Hematopoietic multipotent progenitor cell treated with erythropoietin and hydrocortisone succinate and interleukin-3 and kit ligand, for 4 days (in vitro differentiated cells): ENCODE results near the gene GAL3ST2.
"Not testable (repeated sequence)": the region's sequence is repeated elsewhere in the genome, so short reads cannot be mapped to it uniquely, and the experiment has no call there.

ENCODE experiments used
- DNase-seq: peaks from one replicate; pipeline ENCODE4 v3.0.0-alpha.2; 2015

Gene GAL3ST2

DNA sequence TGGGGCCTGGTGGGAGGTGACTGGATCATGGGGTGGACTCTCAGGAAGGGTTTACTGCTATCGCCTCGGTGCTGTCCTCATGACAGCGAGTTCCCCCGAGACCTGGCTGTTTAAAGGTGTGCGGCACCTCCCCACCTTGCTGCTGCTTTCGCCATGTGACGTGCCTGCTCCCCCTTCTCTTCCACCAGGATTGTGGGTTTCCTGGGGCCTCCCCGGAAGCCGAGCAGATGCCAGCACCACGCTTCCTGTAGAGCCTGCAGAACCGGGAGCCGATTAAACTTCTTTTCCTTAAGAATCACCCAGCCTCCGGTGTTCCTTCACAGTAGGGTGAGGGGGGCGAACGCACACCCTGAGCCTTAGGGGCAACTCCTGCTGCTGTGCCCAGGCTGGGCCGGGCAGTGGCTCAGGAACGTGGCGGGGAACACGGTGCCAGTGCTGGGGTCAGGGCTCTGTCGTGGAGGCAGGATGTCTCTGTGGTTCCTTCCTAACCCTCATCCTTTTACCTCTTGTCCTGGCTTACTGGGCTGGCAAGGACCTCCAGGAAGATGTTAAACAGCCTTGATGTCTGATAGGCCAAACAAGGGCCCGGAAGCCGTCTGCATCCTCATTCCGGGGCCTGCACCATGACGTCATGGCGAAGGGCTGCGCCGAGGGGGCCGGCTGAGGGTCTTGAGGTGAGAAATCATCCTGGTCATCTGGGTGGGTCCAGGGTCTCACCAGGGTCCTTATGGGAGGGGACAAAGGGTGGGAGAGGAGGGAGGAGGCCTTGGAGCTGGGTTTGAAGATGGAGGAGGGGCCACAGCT, 45.0 kb downstream of the GAL3ST2 start:
- no peak for DNase-seq

DNA sequence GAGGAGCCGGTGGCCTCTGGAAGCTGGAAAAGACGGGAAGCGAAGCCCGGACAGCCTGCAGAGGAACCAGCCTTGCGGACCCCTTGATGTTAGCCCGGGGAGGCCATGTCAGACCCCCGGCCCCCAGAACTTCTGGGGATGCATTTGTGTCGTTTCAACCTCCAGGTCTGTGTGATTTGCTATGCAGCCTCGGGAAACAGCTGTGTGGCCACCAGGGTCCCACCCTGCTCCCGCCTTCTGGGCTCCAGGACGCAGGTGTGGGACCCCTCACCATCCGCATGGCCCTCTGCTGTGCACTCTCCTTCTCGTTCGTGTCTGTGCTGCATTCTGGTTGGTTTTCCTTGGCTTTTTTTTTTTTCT, 45.6 kb downstream of the GAL3ST2 start:
- no peak for DNase-seq

DNA sequence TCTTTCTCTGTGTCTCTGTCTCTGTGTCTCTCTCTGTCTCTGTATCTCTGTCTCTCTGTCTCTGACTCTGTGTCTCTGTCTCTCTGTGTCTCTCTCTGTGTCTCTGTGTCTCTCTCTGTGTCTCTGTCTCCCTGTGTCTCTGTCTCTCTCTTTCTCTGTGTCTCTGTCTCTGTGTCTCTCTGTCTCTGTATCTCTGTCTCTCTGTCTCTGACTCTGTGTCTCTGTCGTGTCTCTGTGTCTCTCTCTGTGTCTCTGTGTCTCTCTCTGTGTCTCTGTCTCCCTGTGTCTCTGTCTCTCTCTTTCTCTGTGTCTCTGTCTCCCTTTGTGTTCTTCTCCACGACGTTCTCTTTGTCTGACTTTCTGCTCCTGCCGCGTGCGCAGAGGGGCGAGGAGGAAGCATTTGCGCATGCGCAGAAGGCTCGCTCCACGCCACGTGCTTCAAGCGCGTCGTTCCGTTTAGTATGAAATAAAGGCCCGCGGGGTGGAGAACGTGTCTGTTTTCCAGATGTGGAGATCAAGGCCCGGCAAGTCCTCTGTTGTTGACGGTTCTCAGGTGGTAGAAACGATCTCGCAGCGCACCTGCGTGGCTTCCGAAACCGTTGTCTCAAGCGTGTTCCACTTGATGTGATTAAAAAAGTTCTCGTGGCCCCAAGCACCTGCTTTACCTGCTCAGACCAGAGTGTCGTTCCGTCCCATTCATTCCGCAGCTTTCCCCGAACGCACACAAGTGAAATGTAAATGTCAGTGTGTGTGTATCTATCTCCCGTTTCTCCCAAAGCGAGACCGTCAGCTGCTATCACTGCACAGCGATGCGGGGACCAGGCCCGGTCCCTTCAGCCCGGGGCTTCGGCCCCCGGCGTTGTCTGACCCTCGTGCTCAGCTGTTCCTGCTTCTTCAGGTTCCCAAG, 47.2 kb downstream of the GAL3ST2 start:
- not testable (repeated sequence) for DNase-seq

DNA sequence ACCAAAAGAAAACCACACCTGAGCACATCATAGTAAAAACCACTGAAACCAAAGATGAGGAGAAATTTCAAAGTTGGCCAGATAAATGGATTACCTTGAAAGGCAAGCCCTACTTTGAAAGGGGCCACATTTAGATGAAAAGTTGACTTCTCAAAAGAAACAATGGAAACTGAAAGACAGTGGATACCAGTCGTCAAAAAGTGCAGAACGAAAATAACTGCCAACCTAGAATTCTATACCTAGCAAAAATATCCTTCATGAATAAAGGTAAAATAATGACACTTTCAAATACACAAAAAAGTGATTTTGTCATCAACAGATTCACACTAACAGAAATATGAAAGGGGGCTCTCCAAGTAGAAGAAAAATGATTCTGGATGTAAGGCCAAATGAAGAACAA, 50.8 kb downstream of the GAL3ST2 start:
- no peak for DNase-seq

DNA sequence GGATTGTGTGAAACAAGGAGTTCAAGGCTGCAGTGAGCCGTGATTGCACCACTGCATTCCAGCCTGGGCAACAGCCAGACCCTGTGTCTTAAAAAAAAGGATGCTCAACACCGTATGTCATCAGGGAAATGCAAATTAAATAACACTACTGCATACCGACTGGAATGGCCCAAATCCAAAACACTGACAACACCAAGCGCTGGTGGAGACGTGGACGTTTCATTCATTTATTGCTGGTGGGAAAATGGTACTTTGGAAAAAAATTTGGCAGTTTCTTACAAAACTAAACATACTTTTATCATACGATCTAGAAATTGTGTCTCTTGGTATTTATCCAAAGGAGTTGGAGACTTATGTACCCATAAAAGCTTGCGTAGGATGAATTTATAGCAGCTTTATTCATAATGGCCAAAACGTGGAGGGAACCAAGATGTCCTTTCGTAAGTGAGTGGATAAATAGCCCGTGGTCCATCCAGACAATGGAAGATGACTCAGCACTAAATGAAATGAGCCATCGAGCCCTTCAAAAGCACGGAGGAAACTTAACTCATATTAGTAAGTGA, 56.6 kb downstream of the GAL3ST2 start:
- DNase-seq = no peak

DNA sequence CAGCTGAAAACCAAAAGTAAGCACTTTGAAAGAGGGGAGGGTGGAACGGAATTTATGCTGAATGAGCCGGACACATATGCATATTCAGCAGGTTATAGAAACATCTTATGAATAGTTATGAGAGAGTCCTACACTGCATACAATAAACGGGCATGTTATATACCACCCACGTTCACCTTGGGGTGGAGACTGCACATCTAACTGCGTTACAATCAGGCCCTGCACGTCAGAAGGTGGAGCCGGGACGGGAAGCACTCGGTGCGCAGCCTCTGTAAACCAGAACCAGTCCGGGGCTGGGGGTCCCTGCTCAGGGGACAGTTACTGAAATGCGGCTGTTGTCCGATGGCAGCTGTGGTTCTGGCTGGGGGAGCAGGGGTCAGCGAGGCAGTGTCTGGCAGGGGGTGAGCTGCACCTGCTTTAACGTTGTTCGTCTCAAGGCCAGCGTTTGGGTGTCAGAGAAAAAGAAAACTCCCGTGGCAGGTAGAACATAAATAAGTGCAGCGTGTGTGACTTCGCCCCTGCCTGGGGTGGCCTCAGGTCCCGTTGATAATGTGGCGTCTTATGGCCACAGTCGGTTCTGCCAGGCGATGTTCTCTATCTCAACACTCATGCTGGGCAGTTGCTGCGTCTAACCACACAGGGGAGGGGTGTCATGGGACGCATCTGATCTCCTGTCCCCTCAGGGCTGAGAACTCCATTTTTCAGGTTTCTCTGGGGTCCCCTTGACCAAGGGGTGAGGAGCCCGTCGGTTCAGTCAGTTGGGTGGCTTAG, 57.3 kb downstream of the GAL3ST2 start:
- DNase-seq = not testable (repeated sequence)

DNA sequence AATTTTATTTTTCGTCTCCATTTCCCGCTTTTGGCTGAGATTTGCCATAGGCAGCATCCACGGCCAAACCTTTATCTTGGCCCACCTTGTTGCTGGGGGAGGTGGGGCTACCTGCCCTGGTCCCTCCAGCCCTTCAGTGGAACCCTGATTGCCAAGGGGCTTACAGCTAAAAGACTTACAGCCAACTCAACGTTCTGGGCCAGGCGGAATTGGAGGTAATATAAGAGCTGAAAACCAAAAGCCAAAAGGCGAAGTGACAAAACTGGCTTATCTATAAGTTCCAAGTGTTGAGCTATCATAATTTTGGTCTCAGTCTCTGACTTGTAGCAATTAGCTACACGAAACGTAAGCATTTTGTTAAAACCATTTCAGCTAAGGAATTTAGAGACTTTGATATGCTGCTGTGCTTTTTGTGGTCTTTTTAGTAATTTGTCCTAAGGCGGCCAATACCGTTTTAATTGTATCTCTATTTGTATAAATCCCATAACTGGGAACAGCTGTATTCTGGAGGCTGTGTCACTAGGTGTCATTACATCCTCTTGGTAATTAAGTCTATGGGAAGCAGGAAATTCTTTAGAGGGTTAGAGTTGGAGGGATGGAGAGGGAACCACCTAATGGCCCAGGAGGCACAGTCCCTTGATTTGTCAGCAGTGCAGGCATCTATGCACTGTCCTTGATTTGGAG, 58.0 kb downstream of the GAL3ST2 start:
- DNase-seq = no peak

DNA sequence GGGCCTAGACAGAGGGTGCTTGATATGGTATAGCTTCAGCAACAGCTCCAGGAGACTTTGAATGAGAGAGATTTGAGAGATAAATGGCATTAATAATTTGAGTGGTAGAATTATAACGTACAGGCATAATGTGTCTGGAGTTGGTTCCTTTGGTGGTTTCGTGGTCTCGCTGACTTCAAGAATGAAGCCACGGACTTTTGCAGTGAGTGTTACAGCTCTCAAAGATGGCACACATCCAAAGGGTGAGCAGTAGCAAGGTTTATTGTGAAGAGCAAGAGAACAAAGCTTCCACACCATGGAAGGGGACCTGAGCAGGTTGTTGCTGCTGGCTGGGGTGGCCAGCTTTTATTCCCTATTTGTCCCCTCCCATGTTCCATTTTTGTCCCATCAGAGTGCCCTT, 59.0 kb downstream of the GAL3ST2 start:
- peak; percentile 37 for DNase-seq

DNA sequence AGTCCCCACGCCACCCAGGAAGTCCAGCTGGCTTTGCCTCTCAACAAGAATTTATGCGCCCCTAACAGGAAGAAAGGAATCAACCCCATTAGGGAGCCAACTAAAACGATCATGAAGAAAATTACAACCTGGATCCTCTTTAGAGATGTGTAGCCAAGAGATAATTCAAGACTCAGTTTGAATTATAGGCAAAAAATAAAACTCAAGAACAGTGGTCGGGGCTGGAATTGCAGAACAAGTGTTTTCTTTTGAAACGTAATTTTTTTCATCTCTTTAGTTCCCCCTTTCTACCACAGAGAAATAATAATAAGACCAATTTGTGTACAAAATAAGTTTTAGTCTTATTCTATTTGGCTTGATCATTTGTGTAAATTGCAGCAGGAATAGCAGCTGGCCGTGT, 59.7 kb downstream of the GAL3ST2 start:
- peak; percentile 41 for DNase-seq

DNA sequence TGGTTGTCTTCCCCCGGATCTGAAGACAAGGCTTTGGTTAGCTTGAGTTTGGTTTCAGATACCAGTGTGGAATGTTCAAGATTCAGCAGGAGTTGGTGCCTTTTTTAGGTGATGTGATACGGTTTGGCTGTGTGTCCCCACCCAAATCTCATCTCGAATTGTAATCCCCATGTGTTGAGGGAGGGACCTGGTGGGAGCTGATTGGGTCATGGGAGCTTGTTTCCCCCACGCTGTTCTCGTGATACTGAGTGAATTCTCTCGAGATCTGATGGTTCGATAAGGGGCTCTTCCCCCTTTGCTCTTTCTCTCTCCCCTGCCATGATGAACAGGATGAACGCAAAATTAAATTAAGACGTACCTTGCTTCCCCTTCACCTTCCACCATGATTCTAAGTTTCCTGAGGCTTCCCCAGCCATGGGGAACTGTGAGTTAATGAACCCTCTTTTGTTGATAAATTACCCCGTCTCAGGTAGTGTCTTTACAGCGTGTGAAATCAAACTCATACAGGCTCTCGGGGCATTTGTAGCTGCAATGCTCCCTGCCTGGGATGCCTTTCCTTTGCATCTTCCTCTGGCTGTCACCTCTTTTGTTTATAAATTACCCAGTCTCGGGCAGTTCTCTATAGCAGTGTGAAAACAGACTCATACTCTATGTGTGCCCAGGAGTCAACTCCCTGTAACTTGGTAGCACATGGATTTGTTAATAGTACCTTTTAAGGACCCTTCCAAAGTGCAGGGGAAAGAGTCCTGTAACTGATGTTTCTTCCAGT, 60.8 kb downstream of the GAL3ST2 start:
- no peak for DNase-seq

DNA sequence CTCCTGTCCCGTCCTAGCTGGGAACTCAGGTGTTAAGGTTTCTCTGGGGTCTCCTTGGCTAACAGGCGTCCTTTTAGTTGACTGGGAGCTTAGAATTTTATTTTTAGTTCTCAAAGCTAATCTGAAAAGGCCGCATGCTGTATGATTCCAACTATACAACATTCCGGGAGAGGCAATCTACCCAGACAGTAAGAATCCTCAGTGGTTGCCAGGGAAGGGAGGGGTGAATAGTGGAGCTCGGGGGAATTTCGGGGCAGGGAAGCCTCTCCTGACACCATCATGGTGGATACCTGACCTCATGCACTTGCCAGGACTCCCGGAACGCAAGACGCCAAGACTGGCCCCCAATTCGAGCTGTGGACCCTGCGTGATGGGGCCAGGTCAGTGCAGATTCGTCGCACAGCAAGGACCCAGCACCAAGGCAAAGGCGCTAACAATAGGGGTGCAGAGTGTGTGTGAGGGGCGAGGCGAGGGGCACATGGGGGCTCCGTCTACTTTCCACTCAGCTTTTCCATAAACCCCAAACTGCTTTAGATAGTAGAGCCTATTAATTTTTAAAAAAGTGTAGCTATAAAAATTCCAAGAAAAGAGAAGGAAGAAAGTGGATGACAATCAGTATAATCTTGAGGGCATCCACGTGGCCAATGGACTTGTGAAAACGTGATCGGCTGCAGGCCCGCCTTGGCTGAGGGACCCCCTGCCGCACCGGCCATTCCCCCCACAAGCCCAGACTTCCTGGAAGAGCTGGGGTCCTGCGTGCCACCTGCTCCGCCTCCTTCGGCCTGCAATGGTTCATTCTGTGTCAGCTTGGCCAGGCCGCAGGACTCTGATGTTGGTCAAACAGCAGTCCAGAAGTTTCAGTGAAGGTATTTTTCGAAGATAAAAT, 64.8 kb downstream of the GAL3ST2 start:
- DNase-seq = no peak

DNA sequence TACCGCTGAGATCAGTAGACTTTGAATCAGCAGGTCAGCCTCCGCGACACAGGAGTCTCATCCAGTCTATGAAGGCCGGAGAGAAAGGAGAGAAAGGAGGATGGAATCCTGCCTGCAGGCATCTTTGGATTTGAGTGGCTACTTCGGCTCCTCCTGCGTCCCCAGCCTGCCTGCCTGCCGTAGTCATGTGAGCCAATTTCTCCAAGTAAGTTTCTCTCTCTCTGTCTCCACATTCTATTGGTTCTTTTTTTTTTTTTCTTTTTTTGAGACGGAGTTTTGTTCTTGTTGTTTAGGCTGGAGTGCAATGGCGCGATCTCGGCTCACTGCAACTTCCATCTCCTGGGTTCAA, 65.4 kb downstream of the GAL3ST2 start:
- no peak for DNase-seq

DNA sequence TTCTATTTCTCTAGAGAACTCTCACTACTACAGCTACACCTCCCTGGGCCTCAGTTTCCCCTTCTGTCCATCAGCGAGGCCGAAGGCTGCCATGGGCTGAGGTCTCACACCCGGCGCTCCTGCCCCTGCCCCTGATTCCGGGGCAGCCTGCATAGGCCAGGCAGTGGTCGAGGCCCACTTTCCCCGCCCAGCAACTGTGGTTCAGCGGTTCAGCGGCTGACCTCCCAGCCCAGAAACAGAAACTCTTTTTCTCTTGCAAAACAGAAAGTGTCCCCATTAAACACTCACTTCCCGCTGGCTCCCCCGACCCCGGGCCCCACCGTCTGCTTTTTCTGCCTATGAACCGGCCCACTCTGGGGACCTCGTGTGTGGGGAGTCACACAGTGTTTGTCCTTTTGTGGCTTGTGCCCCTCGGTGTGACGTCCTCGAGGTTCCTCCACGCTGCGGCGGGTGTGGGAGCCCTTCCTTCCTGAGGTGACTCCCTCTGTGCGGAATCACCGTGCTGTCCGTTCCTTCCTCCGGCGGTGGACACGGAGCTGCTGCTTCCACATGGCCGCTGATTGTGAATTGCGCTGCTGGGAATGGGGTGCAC, 66.1 kb downstream of the GAL3ST2 start:
- peak; percentile 68 for DNase-seq

DNA sequence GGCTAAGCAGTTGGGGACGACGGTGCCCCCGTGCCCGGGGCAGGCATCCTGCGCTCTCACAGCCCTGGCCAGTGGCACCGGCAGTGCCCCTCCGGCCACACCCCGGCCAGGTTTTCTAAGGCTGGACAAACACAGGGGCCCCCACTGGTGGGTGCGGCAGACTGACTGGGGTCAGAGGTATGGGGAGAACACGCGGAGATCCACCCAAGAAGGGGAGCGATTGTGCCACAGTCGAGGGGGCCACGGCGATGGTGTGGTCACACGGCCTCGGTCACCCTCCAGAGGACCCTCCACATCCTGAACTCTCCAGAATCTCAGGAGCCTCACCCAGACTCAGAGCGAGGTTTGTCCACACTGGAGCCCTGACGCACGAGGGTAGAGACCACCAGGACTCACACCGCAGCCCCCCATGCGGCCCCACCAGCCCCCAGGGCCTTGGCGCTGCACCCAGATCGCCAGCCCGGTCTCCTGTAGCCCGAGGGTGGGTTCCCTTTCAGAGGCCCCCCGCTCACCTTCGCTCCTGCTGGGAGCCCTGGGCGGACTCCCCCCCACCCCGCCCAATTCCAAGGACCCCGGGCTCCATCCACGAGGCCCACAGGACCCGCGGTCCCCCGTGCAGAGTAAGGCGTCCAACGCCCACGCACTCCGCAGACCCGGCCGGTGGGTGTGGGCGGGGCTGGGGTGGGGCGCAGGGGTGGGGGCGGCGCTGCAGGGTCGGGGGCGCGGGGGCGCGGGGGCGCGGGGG, 66.9 kb downstream of the GAL3ST2 start:
- no peak for DNase-seq

DNA sequence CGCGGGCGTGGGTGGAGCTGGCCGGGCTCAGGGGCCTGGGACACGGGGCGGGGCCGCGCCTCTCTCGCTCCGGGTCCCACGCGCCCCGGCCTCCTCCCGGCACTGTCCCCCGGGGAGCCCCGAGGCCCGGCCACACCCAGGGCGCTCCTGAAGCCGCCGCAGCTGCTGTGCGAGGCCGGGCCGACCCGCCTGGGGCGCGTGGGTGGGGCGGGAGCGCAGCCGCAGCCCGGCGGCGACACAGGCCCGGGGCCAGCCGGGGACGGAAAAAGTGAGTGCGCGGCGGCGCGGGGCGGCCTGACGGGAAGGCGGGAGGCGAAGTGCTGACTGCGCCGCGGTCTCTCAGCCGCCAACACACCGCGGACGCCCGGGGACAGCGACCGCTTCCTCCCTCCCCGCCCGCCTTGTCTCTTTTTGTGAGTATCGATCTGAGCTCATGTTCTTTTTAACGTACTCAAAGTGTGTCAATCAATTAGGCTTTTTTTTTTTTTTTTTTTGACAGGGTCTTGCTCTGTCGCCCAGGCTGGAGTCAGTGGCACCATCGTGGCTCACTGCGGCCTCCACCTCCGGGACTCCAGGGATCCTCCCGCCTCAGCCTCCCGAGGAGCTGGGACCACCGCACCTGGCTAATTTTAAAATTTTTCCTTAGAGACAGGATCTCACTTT, 67.6 kb downstream of the GAL3ST2 start:
- DNase-seq = peak; percentile 86

DNA sequence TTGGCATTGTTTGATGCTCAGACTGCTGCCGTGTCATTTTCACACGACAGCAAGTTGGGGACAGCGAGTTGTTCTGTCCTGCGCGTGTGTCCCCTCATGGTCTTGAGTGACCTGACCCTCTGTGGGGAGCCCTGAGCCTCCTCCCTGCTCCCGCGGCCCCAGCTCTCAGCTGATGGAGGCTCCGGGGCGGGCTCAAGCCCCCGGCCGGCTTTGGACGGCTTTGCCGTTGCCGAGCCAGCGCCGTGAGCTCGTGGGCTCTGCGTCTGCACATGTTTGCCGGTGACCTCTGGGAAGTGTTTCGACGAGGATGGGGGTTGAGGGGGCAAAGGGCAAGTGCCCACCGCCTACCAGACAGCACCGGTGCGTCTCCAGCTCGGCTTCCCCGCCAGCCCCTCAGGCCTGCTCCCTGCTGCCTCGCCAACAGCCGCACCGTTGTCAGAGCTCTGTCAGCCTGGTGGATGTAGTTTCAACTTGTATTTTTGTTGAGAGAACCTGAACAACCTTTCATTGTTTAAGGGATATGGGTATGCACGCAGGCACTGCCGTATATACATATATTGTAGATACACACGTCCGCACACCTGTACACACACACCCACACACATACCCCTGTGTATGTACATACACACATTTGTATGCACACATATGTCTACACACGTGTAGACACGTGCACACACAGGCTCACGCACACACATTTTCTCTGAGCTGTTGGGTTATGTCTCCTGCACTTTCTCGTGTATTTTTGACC, 68.4 kb downstream of the GAL3ST2 start:
- no peak for DNase-seq

DNA sequence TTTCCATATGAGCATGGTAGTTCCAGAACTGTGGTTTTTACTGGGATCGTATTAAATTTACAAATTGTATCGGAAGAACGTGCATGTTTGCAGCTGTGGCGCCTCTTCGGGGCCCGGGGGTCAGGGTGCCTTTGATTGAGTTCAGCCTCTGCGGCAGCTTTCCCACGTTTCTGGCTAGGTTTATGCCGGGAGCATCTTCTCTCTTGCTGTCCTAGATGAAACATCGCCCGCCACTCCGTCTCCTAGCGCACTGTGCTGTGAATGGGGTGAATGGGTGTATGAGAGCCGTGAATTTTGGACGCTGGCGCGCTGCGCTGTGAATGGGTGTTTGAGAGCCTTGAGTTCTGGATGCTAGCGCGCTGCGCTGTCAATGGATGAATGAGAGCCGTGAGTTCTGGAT, 69.8 kb downstream of the GAL3ST2 start:
- no peak for DNase-seq
